Colonic mucosa (tissue), 4 donors: ENCODE data around the gene PTPRN2. TPM values are rescaled to one million over a fixed set of nuclear protein-coding genes. Genes with fewer than 3 reads are reported as not detected.

ENCODE experiments used
- DNase-seq: peaks from one replicate; pipeline ENCODE4 v3.0.0-alpha.2; 2020
- H3K27ac ChIP-seq: fragments of 200-600 bp; one replicate; pipeline ENCODE4 v1.8.0; 2021
- H3K27me3 ChIP-seq: fragments of 200-600 bp; one replicate; pipeline ENCODE4 v1.8.0; 2021
- H3K36me3 ChIP-seq: fragments of 200-600 bp; one replicate; pipeline ENCODE4 v1.8.0; 2021
- H3K4me1 ChIP-seq: fragments of 200-600 bp; one replicate; pipeline ENCODE4 v1.8.0; 2021; ENCODE audit warnings: mild to moderate bottlenecking
- H3K4me3 ChIP-seq: fragments of 200-600 bp; one replicate; pipeline ENCODE4 v1.8.0; 2021
- H3K9ac ChIP-seq, 2 donors: one replicate each; pipeline ENCODE4 v1.7.0; 2013; ENCODE audit warnings: control low read depth in 2 of 2, low read depth in 2 of 2, low read length in 2 of 2
- H3K9me3 ChIP-seq: fragments of 200-600 bp; one replicate; pipeline ENCODE4 v1.8.0; 2021
- CTCF ChIP-seq: fragments of 200-600 bp; IDR thresholded peaks from one replicate; pipeline ENCODE4 v1.8.0; 2022; ENCODE audit warnings: antibody characterized with exemption, mild to moderate bottlenecking
- intact Hi-C: fragments of 100-400 bp; cut with DNase I; formaldehyde crosslinking; loops from one replicate; pipeline ENCODE4 v1.14.1; 2022
- total RNA-seq, 2 donors: library from RNA; stranded (reverse); fragmentation: NEBNext Ultra II Directional in 1 of 2; extraction: Animal tissue kit (Norgen Biotek cat#: 25700) in 1 of 2; gene quantifications; one replicate each; pipeline ENCODE4 v1.2.1, GENCODE V29; 2021
- donor health status: healthy.
- donor health status: DM: no; HTN: no; CAD: no.
- donor health status: DM: no; HTN: no; CAD: no.

The PTPRN2 gene
- total RNA-seq, 2 donors from 2014 or later, result 14.7 to 21.6 TPM

DNA sequence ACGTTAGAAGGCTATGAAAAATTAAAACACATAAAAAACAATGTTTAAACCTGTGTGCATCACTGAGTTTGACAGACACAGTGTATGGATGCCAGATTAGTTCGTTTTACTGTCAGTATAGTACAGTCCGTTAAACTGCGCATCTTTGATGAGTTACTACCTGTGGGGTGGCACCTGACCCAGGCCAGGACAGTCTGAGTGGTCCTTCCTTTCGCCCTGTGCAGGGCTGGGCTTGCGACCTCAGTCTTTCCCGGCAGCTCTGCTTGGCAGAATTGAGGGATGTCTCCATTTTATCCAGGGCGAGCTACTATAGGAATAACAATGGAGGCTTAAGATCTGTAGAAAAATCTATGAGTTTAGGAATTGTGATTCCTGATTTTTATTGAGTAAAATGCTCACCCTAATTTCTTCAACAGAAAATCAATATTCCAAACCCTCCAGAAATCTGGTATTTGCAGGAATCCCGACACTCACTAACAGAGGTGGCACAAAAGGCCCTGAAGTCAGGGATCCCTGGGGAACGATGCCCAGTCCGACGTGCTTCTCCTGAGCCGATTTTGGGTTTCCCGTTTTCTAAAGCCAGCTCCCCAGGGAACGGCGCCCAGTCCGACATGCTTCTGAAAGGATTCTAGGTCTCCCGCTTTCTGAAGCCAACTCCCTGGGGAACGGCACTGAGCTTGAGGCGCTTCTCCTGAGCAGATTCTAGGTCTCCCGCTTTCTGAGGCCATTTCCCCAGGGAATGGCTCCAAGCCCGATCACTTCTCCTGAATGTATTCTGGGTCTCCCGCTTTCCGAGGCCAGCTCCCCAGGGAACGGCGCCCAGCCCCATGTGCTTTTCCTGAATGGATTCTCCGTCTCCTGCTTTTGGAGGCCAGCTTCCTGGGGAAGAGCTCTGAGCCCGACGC lies 873.2 kb downstream of the PTPRN2 start:
- no peak for TF ChIP-seq CTCF
- H3K27me3 ChIP-seq, result no peaks in the 10 kb centered on the region
- no peak overlapping the region for H3K9ac ChIP-seq
- intact Hi-C loops, result no loop called here
- no peaks in the 10 kb centered on the region for H3K4me1 ChIP-seq
- no peak for DNase-seq
- no peak overlapping the region for H3K27ac ChIP-seq
- no peaks in the 10 kb centered on the region for H3K36me3 ChIP-seq
- H3K4me3 ChIP-seq, result no peak overlapping the region
- no peaks in the 10 kb centered on the region for H3K9me3 ChIP-seq

- no peak overlapping the region for H3K4me3 ChIP-seq
- no peak overlapping the region for H3K9ac ChIP-seq
- no peaks in the 10 kb centered on the region for H3K9me3 ChIP-seq
- TF ChIP-seq CTCF, result no peak
- intact Hi-C loops, result no loop called here
- no peaks in the 10 kb centered on the region for H3K36me3 ChIP-seq
- no peaks in the 10 kb centered on the region for H3K27me3 ChIP-seq
- no peak overlapping the region for H3K27ac ChIP-seq
- no peak for DNase-seq
- H3K4me1 ChIP-seq, result no peaks in the 10 kb centered on the region
Measured at GRCh38 chr7:157713591-157713990, 874.0 kb downstream of the PTPRN2 start.

DNA sequence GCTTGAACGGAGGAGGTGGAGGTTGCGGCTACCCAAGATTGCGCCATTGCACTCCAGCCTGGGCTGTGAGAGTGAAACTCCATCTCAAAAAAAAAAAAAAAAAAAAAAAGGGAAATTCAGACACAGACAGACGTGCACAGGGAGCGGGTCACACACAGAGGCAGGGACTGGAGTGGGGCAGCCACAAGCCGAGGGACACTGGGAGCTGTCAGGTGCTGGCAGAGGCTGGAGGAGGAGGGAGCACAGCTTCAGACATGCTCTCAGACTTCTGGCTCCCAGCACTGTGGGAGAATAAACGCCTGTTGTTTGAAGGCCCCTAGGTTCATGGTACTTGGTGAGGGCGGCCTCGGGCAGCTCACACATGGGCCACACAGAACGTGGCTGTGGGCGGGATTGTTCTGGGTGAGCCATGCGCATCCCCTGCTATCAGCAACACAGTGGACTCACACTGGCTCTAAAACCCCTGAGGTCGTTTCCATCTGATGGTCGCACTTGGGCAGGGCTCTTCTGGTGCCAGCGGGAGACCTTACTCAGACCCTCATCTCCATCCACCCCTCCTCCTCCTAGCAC lies 874.9 kb downstream of the PTPRN2 start:
- no peak for TF ChIP-seq CTCF
- no peaks in the 10 kb centered on the region for H3K27me3 ChIP-seq
- H3K4me3 ChIP-seq, result no peak overlapping the region

DNA sequence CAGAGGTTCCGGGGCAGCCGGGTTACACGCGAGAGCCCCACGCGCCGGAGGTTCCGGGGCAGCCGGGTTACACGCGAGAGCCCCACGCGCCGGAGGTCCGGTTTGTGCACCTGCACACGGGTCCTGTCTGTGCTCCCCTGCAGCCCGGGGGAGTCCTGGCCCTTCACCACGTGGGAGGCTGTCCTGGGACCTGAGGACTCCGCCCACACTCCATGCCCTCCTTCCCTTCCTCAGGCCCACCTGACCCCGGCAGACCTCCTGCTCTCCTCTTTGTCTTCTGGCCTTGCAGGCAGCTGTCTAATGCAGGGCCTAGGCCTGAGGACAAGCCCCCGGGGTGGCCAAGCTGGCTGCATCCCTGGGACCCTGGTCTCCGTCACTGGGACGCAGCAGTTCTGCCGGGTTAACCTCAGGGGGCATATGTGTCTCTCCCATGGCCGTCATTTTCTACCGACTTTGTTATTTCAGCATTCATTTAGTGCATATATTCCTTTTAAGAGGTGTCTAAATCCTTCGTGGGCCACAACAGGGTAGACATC lies 876.2 kb downstream of the PTPRN2 start:
- H3K9ac ChIP-seq, result no peak overlapping the region
- no peaks in the 10 kb centered on the region for H3K9me3 ChIP-seq
- intact Hi-C loops, result no loop called here
- H3K4me1 ChIP-seq, result no peaks in the 10 kb centered on the region
- no peak overlapping the region for H3K4me3 ChIP-seq
- no peaks in the 10 kb centered on the region for H3K36me3 ChIP-seq
- no peaks in the 10 kb centered on the region for H3K27me3 ChIP-seq
- no peak for DNase-seq
- H3K27ac ChIP-seq, result no peak overlapping the region
- no peak for TF ChIP-seq CTCF

More for the DNA sequence above, 874.9 kb downstream of the PTPRN2 start:
- H3K27ac ChIP-seq, result no peak overlapping the region
- H3K36me3 ChIP-seq, result no peaks in the 10 kb centered on the region
- no peaks in the 10 kb centered on the region for H3K9me3 ChIP-seq
- H3K9ac ChIP-seq, result no peak overlapping the region
- intact Hi-C loops, result no loop called here
- H3K4me1 ChIP-seq, result no peaks in the 10 kb centered on the region
- DNase-seq, result no peak

- no peak for DNase-seq
- intact Hi-C loops, result no loop called here
- no peaks in the 10 kb centered on the region for H3K4me1 ChIP-seq
- H3K27me3 ChIP-seq, result no peaks in the 10 kb centered on the region
- no peak overlapping the region for H3K4me3 ChIP-seq
- H3K9ac ChIP-seq, result no peak overlapping the region
- no peak for TF ChIP-seq CTCF
- H3K27ac ChIP-seq, result no peak overlapping the region
- H3K9me3 ChIP-seq, result no peaks in the 10 kb centered on the region
- H3K36me3 ChIP-seq, result no peaks in the 10 kb centered on the region
Measured at GRCh38 chr7:157710396-157710795, 877.2 kb downstream of the PTPRN2 start.
